ENCODE results near the gene GPR55. TPM values are rescaled to one million over a fixed set of nuclear protein-coding genes. Genes with fewer than 3 reads are reported as not detected.

Gene GPR55
- total RNA-seq, 2 donors from 2014 or later = 0.08 TPM; not detected in 1

- intact Hi-C loops (cut with DNase I) = no loop called here
- no peak for ATAC-seq
- DNase-seq = no peak
Measured at GRCh38 chr2:230864122-230864604, 60.9 kb downstream of the GPR55 start.

GRCh38 chr2:230863442-230864121 lies 61.5 kb downstream of the GPR55 start:
- no peak for DNase-seq
- intact Hi-C loops (cut with DNase I) = no loop called here

GRCh38 chr2:230863031-230863430 lies 62.0 kb downstream of the GPR55 start:
- ATAC-seq (no peak), DNase-seq (no peak)
- intact Hi-C loops (cut with DNase I) = no loop called here

More at GRCh38 chr2:230863442-230864121, 61.5 kb downstream of the GPR55 start:
- no peak for ATAC-seq

- intact Hi-C loops (cut with DNase I) = no loop called here
- no peak for DNase-seq
- no peak for ATAC-seq
Measured at GRCh38 chr2:230862292-230862691, 62.8 kb downstream of the GPR55 start.

GRCh38 chr2:230861552-230862255 lies 63.3 kb downstream of the GPR55 start:
- intact Hi-C loops (cut with DNase I) = no loop called here
- DNase-seq = no peak
- ATAC-seq = peak; percentile 12 to 48

Other genes with a start within 250 kb of the GPR55 start
- 10 to 100 TPM; 85.5 to 87.8 TPM for gene CAB39, start 212.4 kb downstream of the GPR55 start, total RNA-seq
- 10 to 100 TPM; 42.7 to 43.1 TPM for gene ITM2C, start 60.3 kb downstream of the GPR55 start, total RNA-seq
- gene SPATA3, start 70.9 kb upstream of the GPR55 start, total RNA-seq = not detected
- under 1 TPM in 1 of 2 donors, not detected in 1; 0.15 TPM for gene C2orf72, start 112.3 kb upstream of the GPR55 start, total RNA-seq
- 10 to 100 TPM; 66.9 to 84.6 TPM for gene PSMD1, start 131.6 kb upstream of the GPR55 start, total RNA-seq
- 1 to 10 TPM in 1 of 2 donors, under 1 TPM in 1; 0.50 to 6.9 TPM for gene HTR2B, start 199.8 kb upstream of the GPR55 start, total RNA-seq

Data from left cardiac atrium (tissue), 4 donors.